ENCODE data around the gene TM7SF3. TPM values are rescaled to one million over a fixed set of nuclear protein-coding genes. Genes with fewer than 3 reads are reported as not detected.
"Not testable (repeated sequence)": the region's sequence is repeated elsewhere in the genome, so short reads cannot be mapped to it uniquely, and the experiment has no call there.

The TM7SF3 gene, protein sequence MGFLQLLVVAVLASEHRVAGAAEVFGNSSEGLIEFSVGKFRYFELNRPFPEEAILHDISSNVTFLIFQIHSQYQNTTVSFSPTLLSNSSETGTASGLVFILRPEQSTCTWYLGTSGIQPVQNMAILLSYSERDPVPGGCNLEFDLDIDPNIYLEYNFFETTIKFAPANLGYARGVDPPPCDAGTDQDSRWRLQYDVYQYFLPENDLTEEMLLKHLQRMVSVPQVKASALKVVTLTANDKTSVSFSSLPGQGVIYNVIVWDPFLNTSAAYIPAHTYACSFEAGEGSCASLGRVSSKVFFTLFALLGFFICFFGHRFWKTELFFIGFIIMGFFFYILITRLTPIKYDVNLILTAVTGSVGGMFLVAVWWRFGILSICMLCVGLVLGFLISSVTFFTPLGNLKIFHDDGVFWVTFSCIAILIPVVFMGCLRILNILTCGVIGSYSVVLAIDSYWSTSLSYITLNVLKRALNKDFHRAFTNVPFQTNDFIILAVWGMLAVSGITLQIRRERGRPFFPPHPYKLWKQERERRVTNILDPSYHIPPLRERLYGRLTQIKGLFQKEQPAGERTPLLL
- 22.3 TPM for total RNA-seq
- long read RNA-seq, transcript TM7SF3-201 (12 exons, 2,709 nt): major isoform, 12 of 21 reads
- long read RNA-seq, partial matches to known transcripts: 3 of 21 reads
- long read RNA-seq, other reads (novel, unspliced or antisense): 6 of 21 reads

GRCh38 chr12:27014085-27014858, at the start of gene TM7SF3:
TM7SF3 (minus strand) TSS chr12:27014384; CDS start chr12:27014168, 216 bp downstream.
- ATAC-seq (peak; percentile 96), DNase-seq (ENCODE audit: missing footprints) (peak; percentile 98)
- intact Hi-C loops (cut with DNase I): loop anchor here (1.0 to 10.0 kb wide), 2 partner anchors 76 to 691 kb away; partner anchors contain the start of gene FGFR1OP2

GRCh38 chr12:27063250-27063851, 49.2 kb upstream of the TM7SF3 start:
- intact Hi-C loops (cut with DNase I): no loop called here
- DNase-seq (ENCODE audit: missing footprints): no peak
- ATAC-seq: no peak

GRCh38 chr12:27061317-27061716, 47.1 kb upstream of the TM7SF3 start:
- intact Hi-C loops (cut with DNase I): no loop called here
- DNase-seq (ENCODE audit: missing footprints) (no peak), ATAC-seq (no peak)

DNA sequence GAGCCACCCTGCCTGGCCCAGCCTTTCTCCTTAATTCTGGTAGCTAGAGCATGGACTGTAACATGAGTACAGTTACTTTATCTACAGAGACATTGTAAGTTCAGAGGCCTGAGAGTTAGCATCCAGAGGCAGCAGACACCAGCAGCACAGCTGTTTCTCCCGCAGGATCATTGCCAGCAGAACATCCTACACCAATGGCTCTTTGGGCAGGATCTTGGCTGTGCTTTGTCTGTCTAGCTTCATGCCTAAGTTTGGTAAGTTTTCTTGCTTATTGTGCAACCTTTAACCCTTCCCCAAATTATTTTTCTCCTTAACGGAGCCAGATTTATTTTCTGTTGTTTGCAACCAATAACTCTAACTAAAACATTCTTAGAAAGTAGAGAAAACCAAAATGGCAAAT, 46.6 kb upstream of the TM7SF3 start:
- intact Hi-C loops (cut with DNase I): no loop called here
- no peak for DNase-seq (ENCODE audit: missing footprints)
- no peak for ATAC-seq

GRCh38 chr12:27057543-27057942, 43.4 kb upstream of the TM7SF3 start:
- no peak for DNase-seq (ENCODE audit: missing footprints)
- ATAC-seq: no peak
- intact Hi-C loops (cut with DNase I): no loop called here

GRCh38 chr12:27055966-27056365, 41.8 kb upstream of the TM7SF3 start:
- intact Hi-C loops (cut with DNase I): no loop called here
- DNase-seq (ENCODE audit: missing footprints) (no peak), ATAC-seq (no peak)

- DNase-seq (ENCODE audit: missing footprints): no peak
- intact Hi-C loops (cut with DNase I): no loop called here
- ATAC-seq: no peak
Measured at GRCh38 chr12:27052742-27053141, 38.6 kb upstream of the TM7SF3 start.

DNA sequence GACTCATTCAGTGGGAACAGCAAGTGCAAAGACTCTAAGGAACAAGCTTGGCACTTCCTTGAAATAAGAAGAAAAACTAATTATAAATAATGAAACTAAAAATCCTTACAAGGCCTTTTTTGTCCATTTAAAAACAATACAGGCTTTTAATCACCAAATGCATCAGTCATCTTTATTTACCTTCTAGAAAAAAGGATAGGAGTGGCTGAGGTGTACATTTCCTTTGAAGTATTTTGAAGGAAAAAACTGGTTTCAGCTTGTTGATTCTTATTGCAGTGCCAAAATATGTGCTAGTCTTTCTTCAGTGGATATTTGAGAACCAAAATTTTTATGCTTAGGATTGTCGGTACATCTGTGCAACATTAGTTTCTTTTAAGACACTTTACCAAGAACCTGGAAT, 38.0 kb upstream of the TM7SF3 start:
- intact Hi-C loops (cut with DNase I): no loop called here
- ATAC-seq: no peak
- DNase-seq (ENCODE audit: missing footprints): no peak

DNA sequence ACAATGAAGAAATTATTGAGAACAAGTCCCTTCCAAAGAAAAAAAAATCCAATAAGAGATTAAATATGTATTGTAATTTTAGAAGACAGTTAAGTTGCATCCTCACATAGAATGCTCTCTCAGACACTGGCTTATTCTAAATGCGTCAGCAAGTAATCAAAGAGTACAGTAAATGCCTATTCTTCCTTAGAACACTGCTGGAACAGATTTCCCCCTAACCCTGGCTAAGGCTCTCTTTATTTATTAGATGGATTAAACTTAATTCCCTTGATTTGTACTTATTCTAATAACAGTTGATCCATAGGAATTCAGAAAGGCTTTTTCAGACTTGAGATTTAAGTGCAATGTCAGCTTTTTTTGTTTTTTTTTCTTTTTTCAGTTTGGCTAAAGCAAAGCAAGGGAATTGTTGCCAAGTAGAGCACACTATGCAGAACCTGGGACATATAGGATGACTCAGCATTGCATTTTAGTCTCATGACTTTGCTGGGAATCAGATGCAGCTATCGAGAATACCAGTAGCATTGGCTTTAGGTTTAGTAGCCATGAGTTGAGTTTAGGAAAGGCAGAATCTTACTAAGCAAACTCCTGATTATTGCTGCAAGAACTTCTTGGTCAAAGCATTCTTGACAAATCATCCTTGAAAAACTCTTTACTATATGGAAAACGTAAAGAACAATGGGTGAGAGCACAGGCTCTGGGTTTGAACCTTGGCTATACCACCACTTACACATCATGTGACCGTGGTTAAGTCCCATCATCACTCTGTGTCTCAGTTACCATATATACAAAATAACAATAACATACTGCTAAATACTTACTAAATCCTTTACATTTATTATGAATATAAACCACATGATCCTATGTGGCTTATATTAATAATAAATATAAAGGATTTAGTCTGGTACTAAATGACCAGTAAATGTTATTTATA, 34.9 kb upstream of the TM7SF3 start:
- intact Hi-C loops (cut with DNase I): no loop called here
- ATAC-seq: no peak
- DNase-seq (ENCODE audit: missing footprints): no peak

GRCh38 chr12:27042018-27042417, 27.8 kb upstream of the TM7SF3 start:
- DNase-seq (ENCODE audit: missing footprints); intact Hi-C loops (cut with DNase I): not testable (repeated sequence)

GRCh38 chr12:27040637-27041036, 26.5 kb upstream of the TM7SF3 start:
- DNase-seq (ENCODE audit: missing footprints); ATAC-seq; intact Hi-C loops (cut with DNase I): not testable (repeated sequence)

More at GRCh38 chr12:27042018-27042417, 27.8 kb upstream of the TM7SF3 start:
- ATAC-seq: not testable (repeated sequence)

DNA sequence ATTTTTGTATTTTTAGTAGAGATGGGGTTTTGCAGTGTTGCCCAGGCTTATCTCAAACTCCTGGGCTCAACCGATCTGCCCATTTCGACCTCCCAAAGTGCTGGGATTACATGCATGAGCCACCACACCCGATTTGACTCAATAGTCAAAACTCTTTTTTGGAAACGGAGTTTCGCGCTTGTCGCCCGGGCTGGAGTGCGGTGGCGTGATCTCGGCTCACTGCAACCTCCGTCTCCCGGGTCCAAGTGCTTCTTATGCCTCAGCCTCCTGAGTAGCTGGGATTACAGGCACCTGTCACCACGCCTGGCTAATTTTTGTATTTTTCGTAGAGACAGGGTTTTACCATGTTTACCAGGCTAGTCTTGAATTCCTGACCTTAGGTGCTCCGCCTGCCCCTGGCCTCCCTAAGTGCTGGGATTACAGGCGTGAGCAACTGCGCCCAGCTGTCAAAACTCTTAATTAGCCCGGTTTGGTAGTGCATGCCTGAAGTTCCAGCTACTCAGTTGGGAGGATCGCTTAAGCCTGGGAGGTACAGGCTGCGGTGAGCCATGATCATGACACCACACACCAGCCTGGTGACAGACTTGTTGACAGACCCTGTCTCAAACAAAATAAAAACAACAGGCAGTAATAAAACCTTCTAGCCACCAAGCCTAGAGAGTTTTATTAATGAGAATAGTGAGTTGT, 20.6 kb upstream of the TM7SF3 start:
- ATAC-seq (no peak), DNase-seq (ENCODE audit: missing footprints) (no peak)
- intact Hi-C loops (cut with DNase I): no loop called here

GRCh38 chr12:27032679-27033078, 18.5 kb upstream of the TM7SF3 start:
- DNase-seq (ENCODE audit: missing footprints): no peak
- ATAC-seq: no peak
- intact Hi-C loops (cut with DNase I): no loop called here

DNA sequence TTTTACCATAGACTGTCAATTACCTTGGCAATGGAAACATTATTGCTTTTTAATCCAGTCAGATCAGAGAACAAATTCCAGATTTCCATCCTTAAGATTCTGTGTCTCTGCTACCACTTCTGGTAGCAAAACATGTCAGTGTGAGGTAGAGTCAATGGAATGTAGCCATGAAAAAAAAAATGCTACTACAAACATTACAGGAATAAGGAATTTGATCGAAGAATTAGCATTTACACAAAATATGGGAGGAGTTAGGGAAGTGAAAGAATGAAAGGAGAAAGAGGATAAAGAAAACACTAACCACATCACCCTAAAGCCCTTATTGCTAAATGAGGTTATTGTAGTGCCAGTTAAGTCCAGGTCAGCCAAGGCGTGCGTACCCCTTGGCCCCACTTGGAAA, 17.3 kb upstream of the TM7SF3 start:
- no peak for DNase-seq (ENCODE audit: missing footprints)
- no peak for ATAC-seq
- intact Hi-C loops (cut with DNase I): no loop called here

- ATAC-seq (no peak), DNase-seq (ENCODE audit: missing footprints) (no peak)
- intact Hi-C loops (cut with DNase I): no loop called here
Measured at GRCh38 chr12:27026257-27026656, 12.1 kb upstream of the TM7SF3 start.

GRCh38 chr12:27025116-27025515, 10.9 kb upstream of the TM7SF3 start:
- ATAC-seq: no peak
- intact Hi-C loops (cut with DNase I): no loop called here
- no peak for DNase-seq (ENCODE audit: missing footprints)

- ATAC-seq (no peak), DNase-seq (ENCODE audit: missing footprints) (no peak)
- intact Hi-C loops (cut with DNase I): loop anchor here (5.0 kb wide), 2 partner anchors 218 to 283 kb away; partner anchors contain the start of gene STK38L
Measured at GRCh38 chr12:27024291-27024690, 10.1 kb upstream of the TM7SF3 start.

All from Right ventricle myocardium inferior (tissue), 1 donor.